GM10266 (cell line): ENCODE measurements around the gene AGK.
"Not testable (repeated sequence)": the region's sequence is repeated elsewhere in the genome, so short reads cannot be mapped to it uniquely, and the experiment has no call there.

Experiments used
- DNase-seq: peaks from one replicate; pipeline ENCODE4 v3.0.0; 2012; ENCODE audit errors: extremely low spot score
- TF ChIP-seq, protein P1 (sequence below): IDR thresholded peaks from 2 replicates; pipeline ENCODE4 v1.5.1; 2012; ENCODE audit warnings: mild to moderate bottlenecking, low read depth; ENCODE audit not compliant: control insufficient read depth, insufficient read depth; ENCODE audit errors: missing control alignments

AGK gene

DNA sequence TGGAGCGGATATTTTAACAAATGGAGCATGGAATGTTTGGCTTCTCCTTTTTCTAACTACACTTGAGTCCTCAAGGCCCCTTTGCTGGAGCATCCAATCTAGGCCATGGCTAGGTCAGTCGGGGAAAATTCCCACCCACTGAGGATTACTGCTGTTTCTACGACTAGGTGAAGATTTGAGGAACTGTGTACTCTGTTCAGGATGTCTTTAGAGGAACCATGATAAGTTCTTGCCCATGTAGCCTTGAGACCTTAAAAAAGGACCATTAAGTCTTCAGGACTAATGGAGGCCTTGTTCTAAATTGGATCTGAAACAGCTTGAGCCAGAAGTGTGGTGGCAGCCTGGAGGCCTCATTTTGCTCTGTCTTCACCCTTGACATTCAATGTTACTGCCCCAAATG is 6.2 kb downstream of the AGK start:
- TF ChIP-seq, protein P1, sequence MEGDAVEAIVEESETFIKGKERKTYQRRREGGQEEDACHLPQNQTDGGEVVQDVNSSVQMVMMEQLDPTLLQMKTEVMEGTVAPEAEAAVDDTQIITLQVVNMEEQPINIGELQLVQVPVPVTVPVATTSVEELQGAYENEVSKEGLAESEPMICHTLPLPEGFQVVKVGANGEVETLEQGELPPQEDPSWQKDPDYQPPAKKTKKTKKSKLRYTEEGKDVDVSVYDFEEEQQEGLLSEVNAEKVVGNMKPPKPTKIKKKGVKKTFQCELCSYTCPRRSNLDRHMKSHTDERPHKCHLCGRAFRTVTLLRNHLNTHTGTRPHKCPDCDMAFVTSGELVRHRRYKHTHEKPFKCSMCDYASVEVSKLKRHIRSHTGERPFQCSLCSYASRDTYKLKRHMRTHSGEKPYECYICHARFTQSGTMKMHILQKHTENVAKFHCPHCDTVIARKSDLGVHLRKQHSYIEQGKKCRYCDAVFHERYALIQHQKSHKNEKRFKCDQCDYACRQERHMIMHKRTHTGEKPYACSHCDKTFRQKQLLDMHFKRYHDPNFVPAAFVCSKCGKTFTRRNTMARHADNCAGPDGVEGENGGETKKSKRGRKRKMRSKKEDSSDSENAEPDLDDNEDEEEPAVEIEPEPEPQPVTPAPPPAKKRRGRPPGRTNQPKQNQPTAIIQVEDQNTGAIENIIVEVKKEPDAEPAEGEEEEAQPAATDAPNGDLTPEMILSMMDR, result no peak
- DNase-seq, result no peak

DNA sequence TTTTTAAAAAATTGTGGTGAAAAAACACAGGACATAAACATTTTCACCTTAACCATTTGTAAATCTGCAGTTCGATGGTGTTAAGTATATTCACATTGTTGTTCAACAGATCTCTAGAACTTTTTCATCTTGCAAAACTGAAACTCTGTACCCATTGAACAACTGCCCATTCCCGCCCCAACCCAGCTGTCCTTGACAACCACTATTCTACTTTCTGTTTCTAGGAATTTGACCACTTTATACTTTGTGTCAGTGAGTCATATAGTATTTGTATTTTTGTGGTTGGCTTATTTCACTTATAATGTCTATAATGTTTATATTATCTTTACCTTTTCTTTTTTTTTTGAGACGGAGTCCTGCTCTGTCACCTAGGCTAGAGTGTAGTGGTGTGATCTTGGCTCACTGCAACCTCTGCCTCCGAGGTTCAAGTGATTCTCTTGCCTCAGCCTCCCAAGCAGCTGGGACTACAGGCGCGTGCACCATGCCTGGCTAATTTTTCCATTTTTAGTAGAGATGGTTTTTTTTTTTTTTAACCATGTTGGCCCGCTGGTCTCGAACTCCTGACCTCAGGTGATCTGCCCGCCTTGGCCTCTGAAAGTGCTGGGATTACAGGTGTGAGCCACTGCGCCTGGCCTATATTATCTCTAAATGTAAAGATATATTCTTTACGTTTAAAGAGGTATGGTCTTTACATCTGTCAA is 6.8 kb downstream of the AGK start:
- DNase-seq, result not testable (repeated sequence)

DNA sequence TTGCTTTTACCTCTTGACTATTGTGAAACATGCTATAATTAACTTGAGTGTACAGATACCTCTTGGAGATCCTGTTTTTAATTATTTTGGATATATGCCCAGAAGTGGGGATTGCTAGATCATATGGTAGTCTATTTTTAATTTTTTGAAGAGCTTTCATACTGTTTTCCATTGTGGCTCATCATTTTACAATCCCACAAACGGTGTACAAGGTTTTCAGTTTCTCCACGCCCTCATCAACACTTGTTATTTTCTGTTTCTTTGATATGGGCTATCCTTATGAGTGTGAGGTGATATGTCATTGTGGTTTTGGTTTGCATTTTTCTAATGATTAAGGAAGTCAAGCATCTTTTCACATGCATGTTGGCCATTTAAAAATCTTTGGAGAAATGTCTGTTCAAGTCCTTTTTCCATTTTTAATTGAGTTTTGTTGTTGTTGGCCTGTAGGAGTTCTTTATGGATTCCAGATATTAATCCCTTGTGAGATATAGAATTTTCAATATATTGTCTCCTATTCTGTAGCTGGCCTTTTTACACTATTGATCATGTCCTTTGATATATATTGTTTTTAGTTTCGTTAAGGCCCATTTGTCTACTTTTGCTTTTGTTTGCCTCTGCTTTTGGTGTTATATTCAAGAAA is 7.5 kb downstream of the AGK start:
- TF ChIP-seq, protein P1, result no peak
- DNase-seq, result peak; percentile 28

DNA sequence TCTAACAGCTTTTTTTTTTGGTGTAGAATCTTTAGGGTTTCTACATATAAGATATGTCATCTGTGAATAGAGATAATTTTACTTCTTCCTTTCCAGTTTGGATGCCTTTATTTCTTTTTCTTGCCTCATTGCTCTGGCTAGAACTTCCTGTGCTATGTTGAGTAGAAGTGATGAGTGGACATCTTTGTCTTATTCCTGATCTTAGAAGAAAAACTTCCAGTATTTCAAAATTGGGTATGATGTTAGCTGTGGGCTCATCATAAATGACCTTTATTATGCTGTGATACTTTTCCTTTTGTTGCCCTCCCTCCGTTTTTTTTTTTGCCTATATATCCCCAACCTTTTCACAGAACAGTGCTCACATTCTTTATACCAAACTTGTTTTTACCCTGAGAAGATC is 8.8 kb downstream of the AGK start:
- TF ChIP-seq, protein P1, result no peak
- no peak for DNase-seq

DNA sequence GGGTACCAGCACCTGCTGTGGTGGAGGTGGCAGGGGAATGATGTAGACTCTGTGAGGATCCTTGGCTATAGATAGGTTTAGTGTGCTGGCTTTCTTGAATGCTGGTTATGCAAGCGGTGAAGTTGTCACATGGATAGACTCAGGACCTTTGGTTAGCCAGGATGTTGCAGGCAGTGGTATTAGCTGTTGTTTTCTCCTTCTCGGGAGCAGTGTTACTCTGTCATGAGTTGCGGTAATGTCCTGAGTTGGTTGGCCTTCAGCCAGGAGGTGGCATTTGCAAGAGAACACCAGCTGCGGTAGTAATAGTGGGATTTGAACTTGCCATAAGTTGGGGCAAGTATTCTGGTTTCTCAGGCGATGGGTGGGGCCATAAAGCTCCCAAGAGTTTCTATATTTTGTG is 10.8 kb downstream of the AGK start:
- TF ChIP-seq, protein P1, result no peak
- no peak for DNase-seq

DNA sequence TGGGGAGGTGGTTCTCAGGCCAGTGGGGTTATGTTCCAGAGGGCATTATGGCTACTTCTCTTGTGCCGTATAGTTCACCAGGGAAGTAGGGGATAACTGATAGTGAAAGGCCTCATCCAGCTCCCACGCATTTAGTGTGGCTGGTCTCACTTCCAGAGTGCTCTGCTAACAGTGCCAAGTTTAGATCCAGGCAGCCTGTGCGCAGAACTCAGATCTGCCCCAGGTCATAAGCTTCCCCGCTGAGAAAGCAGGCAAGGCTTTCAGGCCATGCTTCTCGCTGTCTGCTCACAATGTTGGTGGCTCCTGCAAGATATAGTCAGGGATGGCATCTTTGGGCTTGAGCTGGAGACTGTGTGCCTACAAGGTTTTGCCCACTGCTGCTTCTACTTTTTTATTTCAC is 11.3 kb downstream of the AGK start:
- no peak for DNase-seq
- TF ChIP-seq, protein P1, result no peak

DNA sequence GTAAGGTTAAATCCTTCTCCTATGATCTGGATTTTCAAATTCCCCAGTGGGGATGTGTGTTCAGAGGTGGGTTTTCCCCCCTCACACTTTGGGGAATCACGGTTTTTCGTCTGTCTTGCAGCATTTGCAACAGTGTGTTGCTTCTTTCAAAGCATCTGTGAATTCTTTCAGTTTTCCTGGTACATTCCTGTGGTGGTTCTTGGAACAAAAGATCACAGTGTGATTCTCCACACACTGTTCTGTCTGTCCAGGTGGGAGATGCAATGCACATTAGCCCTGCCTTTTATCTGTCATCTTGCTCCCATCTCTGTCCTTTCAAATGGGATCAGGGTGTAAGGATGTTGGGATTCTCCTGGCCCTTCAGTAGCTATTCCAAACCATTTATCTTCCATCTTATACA is 11.8 kb downstream of the AGK start:
- no peak for DNase-seq
- TF ChIP-seq, protein P1, result no peak
